Occipital lobe (tissue), 2 donors: Measurements from ENCODE around the gene CDADC1. TPM values are rescaled to one million over a fixed set of nuclear protein-coding genes. Genes with fewer than 3 reads are reported as not detected.

Source experiments
- DNase-seq: peaks from one replicate; lab custom pipeline; 2025; lab: John Stamatoyannopoulos, UW
- total RNA-seq: library from RNA; depleted of rRNA; stranded (reverse); fragments of >200 nt; gene quantifications from one replicate; pipeline ENCODE4 v1.2.3, GENCODE V29; 2014

The CDADC1 gene
- total RNA-seq, result 14.8 TPM

DNA sequence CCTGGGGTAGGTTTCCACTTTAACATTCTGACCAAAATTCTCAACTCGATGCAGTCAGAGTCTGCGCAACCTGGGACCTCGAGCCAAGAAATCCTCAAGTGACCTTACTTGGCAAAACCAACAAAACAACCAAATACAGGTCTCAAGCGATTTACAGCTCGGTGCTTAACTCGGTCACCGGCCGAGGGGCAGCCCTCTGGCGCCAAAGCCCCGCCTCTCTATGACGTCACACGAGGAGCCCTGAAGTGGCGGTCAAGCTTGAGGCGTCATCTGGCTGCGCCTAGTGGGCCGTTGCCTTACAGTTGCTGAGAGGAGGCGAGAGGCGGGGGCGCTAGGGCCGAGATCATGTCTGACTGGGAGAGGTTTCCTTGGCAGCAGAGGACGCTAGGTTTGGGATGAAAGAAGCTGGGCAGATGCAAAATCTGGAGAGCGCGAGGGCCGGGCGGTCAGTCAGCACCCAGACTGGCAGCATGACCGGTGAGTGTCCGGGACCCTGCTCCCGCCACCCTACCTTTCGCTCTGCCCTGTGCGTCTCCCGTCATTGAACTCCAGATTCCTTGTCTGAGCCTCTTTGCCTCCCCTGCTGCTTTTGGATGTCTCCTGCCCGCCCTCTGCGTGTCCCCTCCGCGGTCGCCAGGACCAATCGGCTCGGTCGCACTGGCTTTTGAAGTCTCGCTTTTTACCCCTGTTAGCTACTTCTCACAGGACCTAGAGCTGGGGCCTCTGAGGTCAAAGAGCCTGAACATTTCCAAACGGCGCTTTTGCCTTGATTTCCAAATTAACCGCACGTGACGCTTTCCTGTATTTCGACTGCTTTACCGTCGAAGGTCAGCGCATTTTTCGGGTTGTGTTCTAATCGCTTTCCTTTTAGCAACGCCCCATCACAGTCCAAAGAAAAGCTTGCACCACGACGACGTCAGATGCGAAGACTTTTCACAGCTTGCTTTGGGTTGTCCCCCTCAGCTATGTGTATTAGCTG lies at the start of gene CDADC1:
CDADC1 (plus strand) TSS at position 283 of the 979 bp plus-strand sequence; CDS start at position 396, 113 bp downstream.
- peak; percentile 92 for DNase-seq

DNA sequence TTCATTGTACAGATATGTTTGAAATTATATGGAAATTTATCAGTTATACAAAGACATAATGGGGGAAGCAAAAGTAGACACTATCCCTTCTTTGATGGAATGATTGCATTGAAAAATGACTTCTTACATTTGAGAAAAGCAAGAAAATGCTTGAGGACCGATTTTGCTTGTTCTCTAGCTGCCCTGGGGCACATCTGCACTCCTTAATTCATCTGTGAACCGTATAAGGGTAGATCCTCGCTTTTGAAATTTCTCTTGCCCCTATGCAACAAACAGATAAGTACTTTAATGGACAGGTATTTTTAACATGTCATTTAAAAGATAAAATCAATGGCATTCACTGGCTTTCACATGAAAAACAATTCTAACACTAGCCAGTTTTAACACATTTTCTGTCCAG lies 41.1 kb upstream of the CDADC1 start:
- no peak for DNase-seq

DNA sequence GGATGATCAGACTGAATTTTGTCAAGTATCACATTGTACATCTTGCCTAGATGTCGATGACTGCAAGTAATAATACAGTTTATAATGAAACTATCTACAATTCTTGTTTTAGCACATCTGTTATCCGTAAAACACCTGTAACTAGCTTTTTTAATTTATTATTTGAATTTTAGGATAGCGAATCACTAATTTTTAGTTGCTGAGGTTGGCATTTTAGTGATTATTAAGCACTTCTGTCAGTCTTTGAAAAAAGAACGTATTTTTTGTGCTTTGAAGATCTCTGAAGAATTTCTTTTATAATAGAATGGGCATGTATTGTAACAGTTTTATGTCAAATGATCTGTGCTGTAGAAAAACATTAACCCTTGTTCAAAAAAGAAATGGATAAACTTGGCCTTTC lies 39.1 kb upstream of the CDADC1 start:
- DNase-seq, result no peak

DNA sequence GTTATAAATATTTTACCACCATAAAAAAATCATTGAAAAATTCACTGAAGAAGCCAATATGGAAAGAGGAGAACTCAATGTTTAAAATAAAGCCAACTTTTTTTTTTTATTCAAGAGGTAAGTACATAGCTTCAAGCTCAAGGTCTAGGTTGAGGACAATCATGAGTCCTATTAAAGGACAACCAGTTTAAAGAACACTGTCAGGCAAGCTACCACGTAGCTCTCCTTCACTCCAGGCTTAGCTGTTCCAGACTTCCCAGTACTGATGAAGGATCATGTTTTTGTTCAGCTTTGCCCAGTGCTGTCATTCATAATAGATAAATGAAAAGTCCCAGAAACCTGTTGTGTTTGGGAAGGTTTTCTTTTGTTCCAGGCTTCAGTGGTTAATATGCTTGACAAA lies 37.6 kb upstream of the CDADC1 start:
- DNase-seq, result no peak

GRCh38 chr13:49210669-49211068 lies 37.1 kb upstream of the CDADC1 start:
- DNase-seq, result no peak

DNA sequence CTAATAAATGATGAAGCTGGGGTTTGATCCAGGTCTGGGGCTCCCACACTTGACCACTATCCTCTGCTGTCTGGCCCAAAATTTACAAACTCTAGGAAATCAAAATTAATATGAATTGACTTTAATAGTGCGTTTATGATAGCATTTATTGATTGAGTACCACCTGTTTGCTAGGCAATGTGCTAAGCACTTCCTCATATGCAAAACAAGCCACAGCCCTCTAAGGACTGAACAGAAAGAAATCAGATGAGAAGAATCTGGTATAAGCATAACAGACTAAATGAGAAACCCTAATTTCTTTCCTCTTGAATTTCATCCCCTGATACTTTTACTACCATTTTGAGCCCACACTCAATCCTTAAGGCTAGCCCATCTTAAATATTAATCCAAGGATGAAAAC lies 34.2 kb upstream of the CDADC1 start:
- no peak for DNase-seq

- DNase-seq, result no peak
Measured at GRCh38 chr13:49213997-49214916, 33.5 kb upstream of the CDADC1 start.

DNA sequence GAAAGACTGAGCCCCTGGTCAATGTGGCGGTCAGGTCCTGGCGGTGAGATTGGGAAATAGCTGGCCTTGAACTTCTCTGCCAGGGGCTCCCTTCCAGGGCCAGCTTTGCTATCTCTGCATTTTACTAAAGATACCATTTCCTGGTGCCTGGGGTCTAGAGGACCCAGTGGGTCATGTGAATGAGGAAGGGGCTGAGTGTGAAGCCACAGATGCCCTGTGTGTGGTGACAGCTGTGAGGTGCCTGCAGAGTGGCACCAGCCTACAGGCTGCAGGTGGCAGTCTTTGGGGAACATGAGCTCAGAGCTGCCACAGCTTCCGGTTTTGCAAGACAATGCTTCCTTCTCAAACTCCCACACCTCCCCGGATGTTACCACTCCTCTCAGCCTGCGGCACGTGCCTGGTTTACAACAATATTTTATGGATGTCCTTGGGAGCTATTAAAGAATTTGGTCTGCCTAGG lies 32.8 kb upstream of the CDADC1 start:
- DNase-seq, result no peak

DNA sequence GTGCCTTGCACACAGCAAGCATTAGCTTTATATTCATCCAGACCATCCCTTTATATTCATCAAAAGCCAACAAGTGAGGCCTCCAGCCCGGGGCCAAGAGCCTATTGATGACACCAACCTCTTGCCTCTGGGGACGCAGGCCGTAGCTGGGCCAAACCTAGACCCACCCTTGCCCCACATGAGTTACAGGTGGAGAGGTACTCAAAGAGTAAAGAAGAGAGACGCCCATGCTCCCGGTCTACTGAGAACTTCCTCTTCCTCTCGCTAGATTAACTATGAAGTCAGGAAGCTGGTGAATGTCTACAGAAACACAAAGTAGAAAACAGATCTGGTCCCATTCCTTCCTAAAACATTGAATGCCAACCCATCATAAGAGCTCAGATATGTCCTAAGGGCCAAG lies 31.4 kb upstream of the CDADC1 start:
- no peak for DNase-seq

DNA sequence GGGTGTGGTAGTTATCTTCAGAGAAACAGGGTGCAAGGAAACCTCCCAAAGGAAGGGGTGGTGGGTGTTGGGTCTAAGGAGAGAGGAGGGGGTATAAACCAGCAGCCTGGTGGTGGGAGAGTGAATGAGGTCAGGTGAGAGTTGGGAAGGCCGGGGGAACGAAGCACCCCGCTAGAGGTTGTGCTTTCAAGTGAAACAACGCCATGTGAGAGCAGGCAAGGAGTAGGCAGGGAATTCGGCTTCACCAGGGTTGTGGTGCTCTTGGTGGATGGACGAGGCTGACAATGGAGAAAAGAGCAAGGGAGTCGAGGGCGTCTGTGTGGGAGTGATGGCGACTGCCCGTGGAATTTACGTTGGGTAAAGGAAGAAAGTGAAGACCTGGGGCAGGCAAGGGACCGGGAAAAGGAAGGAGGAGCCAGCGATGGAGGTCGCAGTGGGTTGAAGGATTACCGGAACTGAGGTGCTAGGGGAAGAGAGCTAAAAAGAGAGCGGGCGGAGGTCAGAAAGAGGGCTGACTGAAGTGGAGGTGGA lies 29.7 kb upstream of the CDADC1 start:
- DNase-seq, result no peak

GRCh38 chr13:49218493-49219051 lies 29.2 kb upstream of the CDADC1 start:
- no peak for DNase-seq

DNA sequence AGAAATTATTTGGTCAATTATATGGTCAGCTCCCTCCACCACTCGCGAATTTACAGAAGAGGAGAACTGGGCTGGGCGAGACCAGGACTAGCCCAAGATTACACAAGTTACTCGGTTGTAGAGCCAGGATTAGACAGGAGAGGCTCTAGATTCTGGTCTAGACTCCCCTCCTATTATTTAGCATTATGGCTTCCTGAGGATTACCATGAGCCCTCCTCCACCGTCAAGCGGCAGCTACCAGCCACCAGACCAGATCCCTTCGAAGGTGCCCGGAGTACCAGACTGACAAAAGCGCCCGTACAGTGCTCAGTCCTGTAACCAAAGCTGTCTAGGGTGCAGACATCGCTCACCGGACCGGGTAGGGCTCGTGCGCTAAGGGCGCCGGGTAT lies 28.1 kb upstream of the CDADC1 start:
- DNase-seq, result no peak

- DNase-seq, result no peak
Measured at GRCh38 chr13:49220036-49220855, 27.5 kb upstream of the CDADC1 start, which contains the start of gene MLNR. TSS of gene MLNR (plus strand) at chr13:49220338. CDS start at chr13:49220338, 0 bp downstream.

DNA sequence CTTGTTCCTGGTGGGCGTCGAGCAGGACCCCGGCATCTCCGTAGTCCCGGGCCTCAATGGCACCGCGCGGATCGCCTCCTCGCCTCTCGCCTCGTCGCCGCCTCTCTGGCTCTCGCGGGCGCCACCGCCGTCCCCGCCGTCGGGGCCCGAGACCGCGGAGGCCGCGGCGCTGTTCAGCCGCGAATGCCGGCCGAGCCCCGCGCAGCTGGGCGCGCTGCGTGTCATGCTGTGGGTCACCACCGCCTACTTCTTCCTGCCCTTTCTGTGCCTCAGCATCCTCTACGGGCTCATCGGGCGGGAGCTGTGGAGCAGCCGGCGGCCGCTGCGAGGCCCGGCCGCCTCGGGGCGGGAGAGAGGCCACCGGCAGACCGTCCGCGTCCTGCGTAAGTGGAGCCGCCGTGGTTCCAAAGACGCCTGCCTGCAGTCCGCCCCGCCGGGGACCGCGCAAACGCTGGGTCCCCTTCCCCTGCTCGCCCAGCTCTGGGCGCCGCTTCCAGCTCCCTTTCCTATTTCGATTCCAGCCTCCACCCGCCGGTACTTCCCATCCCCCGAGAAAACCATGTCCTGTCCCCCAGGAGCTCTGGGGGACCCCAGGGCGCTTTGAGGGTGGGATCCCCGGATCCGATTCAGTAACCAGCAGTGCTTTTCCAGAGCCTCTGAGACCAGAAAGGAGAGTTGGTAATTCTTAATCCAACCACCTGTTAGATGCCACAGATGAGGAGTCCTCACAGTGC lies 26.7 kb upstream of the CDADC1 start:
- no peak for DNase-seq

DNA sequence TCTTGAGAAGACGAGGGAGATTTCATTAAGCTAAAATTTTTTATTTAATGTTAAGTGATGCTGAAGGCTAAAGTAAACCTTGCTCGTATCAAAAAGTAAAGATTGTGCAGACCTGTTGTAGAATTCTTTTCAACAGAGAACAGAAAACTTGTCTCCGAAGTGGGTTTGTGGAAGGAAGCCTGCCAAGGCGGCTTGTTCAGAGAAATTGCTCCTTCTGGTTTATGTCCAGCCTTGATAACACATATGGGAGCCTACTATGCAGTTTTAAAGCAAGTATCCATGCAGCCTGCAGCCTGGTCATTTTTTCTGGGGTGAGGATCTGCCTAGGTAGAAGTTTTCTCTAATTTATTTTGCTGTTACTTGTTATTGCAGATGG lies 26.1 kb upstream of the CDADC1 start:
- DNase-seq, result no peak

DNA sequence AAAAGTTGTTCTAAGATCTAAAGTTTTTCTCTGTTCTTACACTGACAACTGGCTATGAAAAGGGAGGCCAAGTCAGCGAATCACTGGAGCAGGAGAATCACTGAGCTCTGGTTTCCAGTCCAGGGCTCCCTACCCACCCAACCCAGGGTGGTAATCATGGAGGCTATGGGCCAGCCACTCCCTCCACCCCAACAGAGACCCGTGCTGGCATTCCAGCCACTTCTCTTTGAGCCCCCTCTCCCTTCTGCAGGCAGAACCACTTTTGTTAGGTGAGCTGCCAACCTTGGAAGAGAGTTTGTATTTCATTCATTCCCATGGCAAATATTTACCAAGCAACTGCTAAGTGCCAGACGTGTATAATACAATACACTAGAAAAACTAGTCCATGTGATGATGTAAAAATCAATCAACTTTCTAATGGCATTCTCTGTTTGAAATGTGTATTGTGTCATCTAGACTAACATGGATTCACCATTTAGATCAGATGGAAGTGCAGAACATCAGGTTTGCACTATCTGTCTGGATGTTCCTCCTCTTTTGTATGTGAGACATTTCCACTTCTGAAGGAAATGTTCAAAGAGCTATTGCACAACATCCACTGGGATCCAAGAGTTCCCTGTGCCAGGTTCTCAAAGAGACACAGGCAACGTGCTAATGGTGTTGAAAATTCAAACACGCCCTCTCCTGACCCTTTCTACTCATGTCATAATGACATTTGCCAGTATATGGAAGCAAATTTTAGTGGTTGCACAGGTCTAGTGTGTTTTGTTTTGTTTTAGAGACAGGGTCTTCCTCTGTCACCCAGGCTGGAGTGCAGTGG lies 22.3 kb upstream of the CDADC1 start:
- no peak for DNase-seq

DNA sequence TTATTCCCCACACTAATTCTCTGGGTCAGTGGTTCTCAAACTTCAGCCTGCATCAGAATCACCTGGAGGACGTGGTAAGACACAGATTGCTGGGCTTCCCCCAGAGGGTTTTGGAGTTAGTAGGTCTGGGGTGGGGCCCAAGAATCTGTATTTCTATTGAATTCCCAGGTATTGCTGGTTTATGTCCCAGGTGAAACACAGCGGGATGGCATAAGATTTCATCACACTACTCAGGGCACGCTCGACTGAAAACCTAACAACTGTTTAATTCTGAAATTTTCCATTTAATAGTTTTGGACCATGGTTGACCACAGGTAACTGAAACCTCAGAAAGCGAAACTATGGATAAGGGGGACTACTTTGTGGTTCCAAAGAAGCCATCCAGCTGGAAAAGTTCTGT lies 21.1 kb upstream of the CDADC1 start:
- DNase-seq, result no peak

- DNase-seq, result no peak
Measured at GRCh38 chr13:49234741-49235140, 13.0 kb upstream of the CDADC1 start.

DNA sequence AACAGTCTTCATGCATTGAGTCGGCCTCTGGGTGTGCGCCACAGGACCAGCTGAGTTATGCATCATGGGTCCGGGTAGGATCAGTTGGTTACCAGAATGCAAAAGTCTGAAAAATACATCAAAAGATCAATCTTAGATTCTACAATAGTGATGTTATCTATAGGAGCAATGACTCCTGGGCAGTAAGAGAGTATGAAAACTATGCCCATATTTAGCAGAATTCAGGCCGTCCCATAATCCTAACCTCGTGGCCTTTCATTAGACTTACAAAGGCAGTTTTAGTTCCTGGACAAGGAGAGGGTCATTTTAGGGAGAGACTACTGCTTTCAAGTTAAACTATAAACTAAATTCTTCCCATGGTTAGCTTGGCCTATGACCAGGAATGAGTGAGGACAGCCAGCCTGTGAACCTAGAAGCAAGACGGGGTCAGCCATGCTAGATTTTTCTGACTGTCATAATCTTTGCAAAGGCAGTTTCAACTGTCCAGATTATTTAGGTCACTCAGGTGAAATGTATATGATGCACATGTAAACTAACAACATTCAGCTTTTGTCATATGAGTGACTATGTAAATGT lies 11.8 kb upstream of the CDADC1 start:
- no peak for DNase-seq
